Measurements from ENCODE around the gene TTC34.

DNA sequence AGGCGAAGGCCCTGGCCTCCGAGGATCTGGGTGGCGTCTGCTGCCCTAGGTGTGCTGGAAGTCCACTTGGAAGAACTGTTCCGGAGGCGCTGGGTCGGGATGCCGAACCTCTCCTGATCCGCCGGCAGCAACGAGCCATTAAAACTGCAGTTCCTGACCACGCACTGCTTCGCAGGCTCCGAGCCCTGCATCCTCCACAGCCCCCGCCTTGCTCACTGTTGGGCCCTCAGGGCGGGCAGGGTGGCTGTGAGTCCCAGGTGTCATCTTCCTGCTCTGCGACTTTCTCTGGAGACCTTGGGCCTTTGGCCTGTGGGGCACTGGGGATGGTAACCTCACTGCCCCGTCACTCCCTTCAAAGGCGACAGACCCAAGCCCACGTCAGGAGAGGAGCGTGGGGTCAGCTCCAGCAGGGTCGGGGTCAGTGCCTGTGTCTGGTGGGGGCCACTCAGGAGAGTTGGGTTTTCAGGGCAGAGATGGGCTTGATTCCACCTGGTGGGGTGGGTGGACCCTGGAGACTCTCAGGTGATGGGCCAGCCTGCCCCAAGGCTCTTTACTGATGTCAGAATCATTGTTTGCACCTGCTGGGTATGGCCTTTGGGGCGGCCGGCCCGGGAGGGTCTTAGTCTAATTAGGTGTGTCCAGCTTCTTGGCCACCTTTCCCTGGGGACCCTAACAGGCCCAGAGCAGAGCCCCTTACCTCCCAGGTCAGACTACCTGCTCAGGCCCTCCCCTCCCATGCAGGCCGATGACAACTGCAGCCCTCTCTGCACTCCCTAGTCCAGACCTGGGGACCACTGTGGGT, 211.9 kb downstream of the TTC34 start:
- no peak for TF ChIP-seq POLR2AphosphoS5 (IDR thresholded peaks at IDR 0.05)
- TF ChIP-seq, protein P1, sequence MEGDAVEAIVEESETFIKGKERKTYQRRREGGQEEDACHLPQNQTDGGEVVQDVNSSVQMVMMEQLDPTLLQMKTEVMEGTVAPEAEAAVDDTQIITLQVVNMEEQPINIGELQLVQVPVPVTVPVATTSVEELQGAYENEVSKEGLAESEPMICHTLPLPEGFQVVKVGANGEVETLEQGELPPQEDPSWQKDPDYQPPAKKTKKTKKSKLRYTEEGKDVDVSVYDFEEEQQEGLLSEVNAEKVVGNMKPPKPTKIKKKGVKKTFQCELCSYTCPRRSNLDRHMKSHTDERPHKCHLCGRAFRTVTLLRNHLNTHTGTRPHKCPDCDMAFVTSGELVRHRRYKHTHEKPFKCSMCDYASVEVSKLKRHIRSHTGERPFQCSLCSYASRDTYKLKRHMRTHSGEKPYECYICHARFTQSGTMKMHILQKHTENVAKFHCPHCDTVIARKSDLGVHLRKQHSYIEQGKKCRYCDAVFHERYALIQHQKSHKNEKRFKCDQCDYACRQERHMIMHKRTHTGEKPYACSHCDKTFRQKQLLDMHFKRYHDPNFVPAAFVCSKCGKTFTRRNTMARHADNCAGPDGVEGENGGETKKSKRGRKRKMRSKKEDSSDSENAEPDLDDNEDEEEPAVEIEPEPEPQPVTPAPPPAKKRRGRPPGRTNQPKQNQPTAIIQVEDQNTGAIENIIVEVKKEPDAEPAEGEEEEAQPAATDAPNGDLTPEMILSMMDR (IDR thresholded peaks at IDR 0.05), result no peak

Measured in sigmoid colon (tissue), 4 donors.